Measurements from ENCODE around the gene TMEM223. TPM values are rescaled to one million over a fixed set of nuclear protein-coding genes. Genes with fewer than 3 reads are reported as not detected.

TMEM223 gene
- total and polyA plus RNA-seq, 9 of the 15 experiments (the other 6 are each of a cell fraction or from before 2014, with no cell fraction given), result 5.9 to 34.5 (median 19.6) TPM

GRCh38 chr11:62778441-62778840 lies 13.4 kb downstream of the TMEM223 start (continued):
- TF ChIP-seq PREB (CRISPR knock-in tag; IDR thresholded peaks at IDR 0.05) (no peak), RFX5 (IDR thresholded peaks at IDR 0.05; ENCODE audit: low read depth, low read length) (no peak), SMAD3 (CRISPR knock-in tag; conservative IDR thresholded peaks at IDR 0.05) (no peak), TSHZ1 (CRISPR knock-in tag; IDR thresholded peaks at IDR 0.05) (no peak), ETV1 (tag; conservative IDR thresholded peaks at IDR 0.05; ENCODE audit: low read depth) (no peak), NFRKB (IDR thresholded peaks at IDR 0.05; ENCODE audit: low read depth) (no peak), ZSCAN29 (IDR thresholded peaks at IDR 0.05) (no peak)

GRCh38 chr11:62777389-62777788 lies 14.4 kb downstream of the TMEM223 start:
- FAIRE-seq (no peak), ATAC-seq (no peak), DNase-seq (ENCODE audit: extremely low read depth in 1 of 4, low spot score in 3 of 4) (peak in 2 of 4 experiments; percentile 2 to 3)
- in situ Hi-C loops (cut with MboI), result no loop called here
- Histone ChIP-seq H3K27me3 (ENCODE audit: control insufficient read depth in 2 of 2, insufficient read depth in 2 of 2, low read length in 2 of 2) (no peaks in the 10 kb centered on the region), H3K79me2 (ENCODE audit: control insufficient read depth, insufficient read depth, low read length) (peaks cover 19% of the 10 kb centered on the region), H3K36me3 (ENCODE audit: control insufficient read depth, insufficient read depth, low read length) (peaks cover 59% of the 10 kb centered on the region), H3K9me3 (replicated peaks; ENCODE audit: control insufficient read depth, insufficient read depth, low read depth, low read length) (no peaks in the 10 kb centered on the region), H3K9ac (ENCODE audit: insufficient read depth in 1 of 2, low read depth in 2 of 2, low read length in 2 of 2) (0 out of 4 replicates have a peak overlapping the region, but pooled peaks of 1 of the 2 experiments have one; percentile 36), H3K4me2 (ENCODE audit: insufficient read depth, low read length) (no peak overlapping the region), H4K20me1 (replicated peaks; ENCODE audit: control insufficient read depth, insufficient read depth, low read length) (no peaks in the 10 kb centered on the region), H3K4me3 (no peak overlapping the region), H2AFZ (ENCODE audit: low read depth, low read length) (no peak overlapping the region), H3K9me1 (ENCODE audit: control insufficient read depth, insufficient read depth, low read length) (no peaks in the 10 kb centered on the region), H3K4me1 (replicated peaks in 1 of 2; ENCODE audit: control insufficient read depth in 2 of 2, insufficient read depth in 2 of 2, low read length in 2 of 2) (peaks cover 0 to 3% of the 10 kb centered on the region in 2 experiments; a peak in 2 of 5 replicates), H3K27ac (ENCODE audit: extremely low read depth, low read depth, low read length) (no peak overlapping the region)
- CTCF ChIA-PET (ENCODE audit: low intra/inter-chr PET ratio), result no interaction called here
- 70% methylated on average over 2 of the region's 2 CpGs for WGBS (ENCODE audit: insufficient coverage, low coverage, missing lambda C conversion rate)
- POLR2A ChIA-PET, result no interaction called here
- no TSS peak for BruUV-seq (replicated peaks)
- intact Hi-C loops (cut with micrococcal nuclease), result no loop called here
- TF ChIP-seq NFE2L1 (tag; IDR thresholded peaks at IDR 0.05; ENCODE audit: borderline replicate concordance, low read depth) (no peak), BRF2 (IDR thresholded peaks at IDR 0.05; ENCODE audit: borderline replicate concordance, insufficient read depth, insufficient read length) (no peak), ZNF384 (IDR thresholded peaks at IDR 0.05; ENCODE audit: low read depth, low read length) (no peak), THAP12 (CRISPR knock-in tag; IDR thresholded peaks at IDR 0.05) (no peak), TAF15 (IDR thresholded peaks at IDR 0.05; ENCODE audit: low read depth, low read length) (no peak), WHSC1 (IDR thresholded peaks at IDR 0.05; ENCODE audit: low read length) (no peak)

Data from K562 (cell line).